Mucosa of stomach (tissue), 1 donor: ENCODE measurements around the gene SCD5.

Experiments
- H3K27me3 ChIP-seq: one replicate; pipeline ENCODE4 v1.7.0; 2013; ENCODE audit warnings: mild to moderate bottlenecking, low read length; ENCODE audit not compliant: control insufficient read depth, insufficient read depth
- H3K36me3 ChIP-seq: one replicate; pipeline ENCODE4 v1.7.0; 2013; ENCODE audit warnings: low read length; ENCODE audit not compliant: control insufficient read depth, insufficient read depth
- H3K4me1 ChIP-seq: one replicate; pipeline ENCODE4 v1.7.0; 2013; ENCODE audit warnings: mild to moderate bottlenecking, low read length; ENCODE audit not compliant: control insufficient read depth, insufficient read depth
- H3K4me3 ChIP-seq: one replicate; pipeline ENCODE4 v1.7.0; 2013; ENCODE audit warnings: low read length
- H3K9ac ChIP-seq: one replicate; pipeline ENCODE4 v1.7.0; 2013; ENCODE audit warnings: mild to moderate bottlenecking, low read length, moderate library complexity
- H3K9me3 ChIP-seq: one replicate; pipeline ENCODE4 v1.7.0; 2013; ENCODE audit warnings: mild to moderate bottlenecking, low read length, moderate library complexity; ENCODE audit not compliant: control insufficient read depth
- donor health status: Pancreatic carcinoma.

Gene SCD5

DNA sequence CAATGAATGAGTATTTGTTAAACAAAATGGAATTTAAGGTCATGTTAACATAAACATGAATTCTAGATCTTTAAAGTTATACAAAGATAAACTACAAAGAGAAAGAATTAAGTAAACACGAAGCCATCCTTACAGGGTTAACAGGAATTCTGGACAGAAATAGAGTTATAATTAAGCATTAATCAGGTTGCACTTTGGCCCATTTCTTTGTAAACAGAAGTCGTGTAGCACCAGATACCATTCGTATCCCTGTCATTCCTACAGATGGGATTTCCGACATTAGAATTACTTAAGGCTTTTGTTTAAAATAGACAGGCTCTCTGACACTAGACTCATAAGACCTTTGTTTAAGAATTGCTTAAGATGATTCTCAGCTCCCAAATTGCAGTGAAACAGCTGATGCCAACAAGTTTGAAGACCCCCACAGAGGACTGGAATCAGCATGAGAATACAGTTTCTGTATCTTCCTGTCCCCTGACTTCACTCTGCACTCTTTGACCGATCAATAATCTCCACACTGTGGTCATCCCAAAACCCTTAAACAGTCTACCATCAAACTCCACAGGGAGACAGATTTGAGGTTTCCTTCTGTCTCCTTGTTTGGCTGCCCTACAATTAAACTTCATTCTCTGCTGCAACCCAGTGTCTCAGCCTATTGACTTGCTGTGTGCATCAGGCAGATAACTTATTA is 214.6 kb downstream of the SCD5 start:
- Histone ChIP-seq H3K4me3 (no peak overlapping the region), H3K36me3 (no peaks in the 10 kb centered on the region), H3K27me3 (no peaks in the 10 kb centered on the region), H3K4me1 (no peaks in the 10 kb centered on the region), H3K9me3 (no peaks in the 10 kb centered on the region), H3K9ac (no peak overlapping the region)

DNA sequence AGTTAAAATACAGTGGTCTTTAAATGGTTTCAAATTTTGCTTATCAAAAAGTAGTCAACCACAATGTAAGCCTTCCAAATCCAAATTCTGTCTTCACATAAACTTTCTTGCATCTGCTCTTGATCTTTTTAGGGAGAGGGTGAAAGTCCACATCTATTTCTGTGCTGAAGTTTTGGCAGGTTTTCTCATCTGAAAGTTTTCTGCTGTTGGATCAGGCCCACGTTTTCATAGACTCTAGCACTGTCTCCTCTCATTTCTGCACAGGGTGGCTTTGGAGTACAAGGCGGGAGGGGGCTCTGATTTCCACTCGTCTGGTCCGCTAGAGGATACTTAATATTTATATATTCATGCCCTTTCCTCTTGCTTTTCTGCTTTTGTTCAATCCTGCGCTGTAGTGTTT is 218.7 kb downstream of the SCD5 start:
- H3K4me1 ChIP-seq: no peaks in the 10 kb centered on the region
- H3K36me3 ChIP-seq: no peaks in the 10 kb centered on the region
- H3K27me3 ChIP-seq: no peaks in the 10 kb centered on the region
- no peak overlapping the region for H3K4me3 ChIP-seq
- H3K9me3 ChIP-seq: no peaks in the 10 kb centered on the region
- no peak overlapping the region for H3K9ac ChIP-seq
